Progenitor cell of endocrine pancreas (in vitro differentiated cells): ENCODE measurements around the gene HMGB4. TPM values are rescaled to one million over a fixed set of nuclear protein-coding genes. Genes with fewer than 3 reads are reported as not detected.

ENCODE experiments used
- DNase-seq: peaks from one replicate; pipeline ENCODE4 v3.0.0; 2021; ENCODE audit warnings: low spot score; ENCODE audit not compliant: unreplicated experiment
- H3K27ac Mint-ChIP-seq: 2 replicates; pipeline ENCODE4 v1.8.0; 2021; ENCODE audit warnings: mild to moderate bottlenecking, moderate library complexity, mixed read lengths
- H3K27me3 Mint-ChIP-seq: 2 replicates; pipeline ENCODE4 v1.8.0; 2021; ENCODE audit warnings: mixed read lengths
- H3K36me3 Mint-ChIP-seq: 2 replicates; pipeline ENCODE4 v1.8.0; 2022; ENCODE audit warnings: mixed read lengths; ENCODE audit not compliant: insufficient read depth
- H3K4me1 Mint-ChIP-seq: 2 replicates; pipeline ENCODE4 v1.8.0; 2021; ENCODE audit warnings: low read depth, mixed read lengths
- H3K4me3 Mint-ChIP-seq: 2 replicates; pipeline ENCODE4 v1.8.0; 2021; ENCODE audit warnings: low read depth, mild to moderate bottlenecking, moderate library complexity, mixed read lengths
- H3K9me3 Mint-ChIP-seq: 2 replicates; pipeline ENCODE4 v1.8.0; 2021; ENCODE audit warnings: low read depth, mixed read lengths
- CTCF ChIP-seq: fragments of 200-600 bp; sonication (generic); IDR thresholded peaks from one replicate; pipeline ENCODE4 v1.5.0; 2021; ENCODE audit warnings: antibody characterized with exemption, mild to moderate bottlenecking; ENCODE audit not compliant: unreplicated experiment
- total RNA-seq: library from RNA; stranded (reverse); gene quantifications from 2 replicates; pipeline ENCODE4 v1.2.1, GENCODE V29; 2021

HMGB4 gene
- total RNA-seq, 1 donor from 2014 or later: not detected

- Mint-ChIP-seq H3K27me3 (peaks cover 15% of the 10 kb centered on the region), H3K27ac (no peak overlapping the region), H3K9me3 (no peaks in the 10 kb centered on the region), H3K4me3 (no peak overlapping the region), H3K36me3 (no peaks in the 10 kb centered on the region), H3K4me1 (no peaks in the 10 kb centered on the region)
- DNase-seq: no peak
- no peak for TF ChIP-seq CTCF
Observed at GRCh38 chr1:33860671-33861070, 3.2 kb upstream of the HMGB4 start.

- no peak overlapping the region for H3K4me3 Mint-ChIP-seq
- TF ChIP-seq CTCF: no peak
- H3K9me3 Mint-ChIP-seq: no peaks in the 10 kb centered on the region
- H3K27ac Mint-ChIP-seq: no peak overlapping the region
- H3K36me3 Mint-ChIP-seq: no peaks in the 10 kb centered on the region
- no peak for DNase-seq
- H3K27me3 Mint-ChIP-seq: peaks cover 21% of the 10 kb centered on the region
- H3K4me1 Mint-ChIP-seq: no peaks in the 10 kb centered on the region
Observed at GRCh38 chr1:33864460-33865389, 846 bp downstream of the HMGB4 start.

GRCh38 chr1:33866281-33866680 is 2.4 kb downstream of the HMGB4 start:
- Mint-ChIP-seq H3K36me3 (no peaks in the 10 kb centered on the region), H3K4me1 (no peaks in the 10 kb centered on the region), H3K9me3 (no peaks in the 10 kb centered on the region), H3K27ac (no peak overlapping the region), H3K27me3 (peaks cover 21% of the 10 kb centered on the region), H3K4me3 (no peak overlapping the region)
- DNase-seq: no peak
- no peak for TF ChIP-seq CTCF

- no peak for TF ChIP-seq CTCF
- H3K27ac Mint-ChIP-seq: no peak overlapping the region
- H3K27me3 Mint-ChIP-seq: peaks cover 21% of the 10 kb centered on the region
- no peaks in the 10 kb centered on the region for H3K4me1 Mint-ChIP-seq
- no peak overlapping the region for H3K4me3 Mint-ChIP-seq
- H3K9me3 Mint-ChIP-seq: no peaks in the 10 kb centered on the region
- no peak for DNase-seq
- H3K36me3 Mint-ChIP-seq: no peaks in the 10 kb centered on the region
Observed at GRCh38 chr1:33867684-33868083, 3.8 kb downstream of the HMGB4 start.

GRCh38 chr1:33872275-33872674 is 8.4 kb downstream of the HMGB4 start:
- H3K36me3 Mint-ChIP-seq: no peaks in the 10 kb centered on the region
- H3K9me3 Mint-ChIP-seq: peaks cover 4% of the 10 kb centered on the region
- no peak overlapping the region for H3K27ac Mint-ChIP-seq
- H3K4me3 Mint-ChIP-seq: no peak overlapping the region
- H3K27me3 Mint-ChIP-seq: peaks cover 2% of the 10 kb centered on the region
- no peak for TF ChIP-seq CTCF
- no peak for DNase-seq
- no peaks in the 10 kb centered on the region for H3K4me1 Mint-ChIP-seq
